Measurements from ENCODE around the gene BAHCC1.
A peak's percentile ranks its signal among the peaks of the same experiment; 100 is the strongest.

BAHCC1 gene

GRCh38 chr17:81466564-81467472 is 71.6 kb downstream of the BAHCC1 start:
- no peak for DNase-seq
- CTCF ChIA-PET: no interaction called here
- no peak overlapping the region for H3K4me3 ChIP-seq (ENCODE audit: control insufficient read depth in 1 of 7, extremely low read depth in 1 of 7, insufficient read depth in 4 of 7, low read depth in 2 of 7, low read length in 6 of 7)
- no peak overlapping the region for H3K27ac ChIP-seq (ENCODE audit: insufficient read depth in 1 of 2, low read depth in 1 of 2, low read length in 2 of 2, poor library complexity in 1 of 2, severe bottlenecking in 2 of 2)
- peaks cover 0 to 62% (median 23%) of the 10 kb centered on the region in 4 experiments for H3K36me3 ChIP-seq (ENCODE audit: control insufficient read depth in 4 of 4, insufficient read depth in 4 of 4, low read length in 3 of 4)
- peaks cover 0 to 16% (median 3%) of the 10 kb centered on the region in 4 experiments for H3K4me1 ChIP-seq (ENCODE audit: control extremely low read depth in 1 of 4, control insufficient read depth in 4 of 4, insufficient read depth in 4 of 4, low read length in 3 of 4)
- no peaks in the 10 kb centered on the region for H3K27me3 ChIP-seq (replicated peaks in 2 of 5; ENCODE audit: control insufficient read depth in 4 of 5, insufficient read depth in 5 of 5, low read length in 4 of 5)
- 97% methylated on average over 26 of the region's 33 CpGs for WGBS (ENCODE audit: insufficient coverage)
- POLR2A ChIA-PET: no interaction called here
- H3K9me3 ChIP-seq (ENCODE audit: control extremely low read depth in 1 of 5, control insufficient read depth in 4 of 5, insufficient read depth in 2 of 5, low read depth in 1 of 5, low read length in 4 of 5): no peaks in the 10 kb centered on the region

GRCh38 chr17:81468111-81468769 is 73.0 kb downstream of the BAHCC1 start:
- H3K9me3 ChIP-seq (ENCODE audit: control extremely low read depth in 1 of 5, control insufficient read depth in 4 of 5, insufficient read depth in 2 of 5, low read depth in 1 of 5, low read length in 4 of 5): no peaks in the 10 kb centered on the region
- ChIA-PET POLR2A (no interaction called here), CTCF (interaction anchor here (1.0 kb wide), 1 partner anchor 59 kb away, joined by 3 read pairs; no protein-coding TSS in a partner anchor)
- WGBS (ENCODE audit: insufficient coverage): 95% methylated on average over 15 of the region's 18 CpGs
- peaks cover 0 to 48% (median 16%) of the 10 kb centered on the region in 4 experiments for H3K36me3 ChIP-seq (ENCODE audit: control insufficient read depth in 4 of 4, insufficient read depth in 4 of 4, low read length in 3 of 4)
- no peak overlapping the region for H3K4me3 ChIP-seq (ENCODE audit: control insufficient read depth in 1 of 7, extremely low read depth in 1 of 7, insufficient read depth in 4 of 7, low read depth in 2 of 7, low read length in 6 of 7)
- peaks cover 0 to 17% (median 3%) of the 10 kb centered on the region in 4 experiments for H3K4me1 ChIP-seq (ENCODE audit: control extremely low read depth in 1 of 4, control insufficient read depth in 4 of 4, insufficient read depth in 4 of 4, low read length in 3 of 4)
- no peak overlapping the region for H3K27ac ChIP-seq (ENCODE audit: insufficient read depth in 1 of 2, low read depth in 1 of 2, low read length in 2 of 2, poor library complexity in 1 of 2, severe bottlenecking in 2 of 2)
- no peaks in the 10 kb centered on the region for H3K27me3 ChIP-seq (replicated peaks in 2 of 5; ENCODE audit: control insufficient read depth in 4 of 5, insufficient read depth in 5 of 5, low read length in 4 of 5)
- no peak for DNase-seq

GRCh38 chr17:81468770-81469121 is 73.5 kb downstream of the BAHCC1 start:
- 91% methylated on average over 11 of the region's 18 CpGs for WGBS (ENCODE audit: insufficient coverage)
- H3K4me3 ChIP-seq (ENCODE audit: control insufficient read depth in 1 of 7, extremely low read depth in 1 of 7, insufficient read depth in 4 of 7, low read depth in 2 of 7, low read length in 6 of 7): no peak overlapping the region
- H3K9me3 ChIP-seq (ENCODE audit: control extremely low read depth in 1 of 5, control insufficient read depth in 4 of 5, insufficient read depth in 2 of 5, low read depth in 1 of 5, low read length in 4 of 5): no peaks in the 10 kb centered on the region
- no peak overlapping the region for H3K27ac ChIP-seq (ENCODE audit: insufficient read depth in 1 of 2, low read depth in 1 of 2, low read length in 2 of 2, poor library complexity in 1 of 2, severe bottlenecking in 2 of 2)
- peaks cover 0 to 17% (median 3%) of the 10 kb centered on the region in 4 experiments for H3K4me1 ChIP-seq (ENCODE audit: control extremely low read depth in 1 of 4, control insufficient read depth in 4 of 4, insufficient read depth in 4 of 4, low read length in 3 of 4)
- POLR2A ChIA-PET: no interaction called here
- CTCF ChIA-PET: interaction anchor here (1.0 kb wide), 1 partner anchor 60 kb away, joined by 3 read pairs; no protein-coding TSS in a partner anchor
- no peak for DNase-seq
- no peaks in the 10 kb centered on the region for H3K27me3 ChIP-seq (replicated peaks in 2 of 5; ENCODE audit: control insufficient read depth in 4 of 5, insufficient read depth in 5 of 5, low read length in 4 of 5)
- peaks cover 0 to 42% (median 12%) of the 10 kb centered on the region in 4 experiments for H3K36me3 ChIP-seq (ENCODE audit: control insufficient read depth in 4 of 4, insufficient read depth in 4 of 4, low read length in 3 of 4)

DNA sequence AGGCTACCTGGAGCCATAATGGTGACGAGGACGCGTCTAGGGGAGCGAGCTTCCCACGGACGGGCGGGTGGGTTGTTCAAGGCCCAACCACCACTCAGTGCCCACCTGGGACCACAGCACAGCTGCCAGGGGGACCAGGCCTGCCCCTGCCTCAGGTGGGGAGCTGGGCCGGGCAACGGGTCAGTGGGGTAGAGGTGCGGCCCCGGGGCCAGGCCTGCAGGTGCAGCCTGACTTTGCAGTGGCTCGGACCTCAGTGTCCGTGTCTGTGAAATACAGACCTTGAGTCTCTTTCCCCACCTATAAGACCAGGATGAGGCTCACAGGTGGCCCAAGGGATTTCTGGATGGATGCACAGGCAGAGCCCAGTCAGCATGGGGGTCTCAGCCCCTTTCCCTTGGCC is 74.0 kb downstream of the BAHCC1 start:
- CTCF ChIA-PET: interaction anchor here (1.0 kb wide), 1 partner anchor 60 kb away, joined by 3 read pairs; no protein-coding TSS in a partner anchor
- Histone ChIP-seq H3K27me3 (replicated peaks in 2 of 5; ENCODE audit: control insufficient read depth in 4 of 5, insufficient read depth in 5 of 5, low read length in 4 of 5) (no peaks in the 10 kb centered on the region), H3K4me1 (ENCODE audit: control extremely low read depth in 1 of 4, control insufficient read depth in 4 of 4, insufficient read depth in 4 of 4, low read length in 3 of 4) (peaks cover 0 to 17% (median 3%) of the 10 kb centered on the region in 4 experiments), H3K4me3 (ENCODE audit: control insufficient read depth in 1 of 7, extremely low read depth in 1 of 7, insufficient read depth in 4 of 7, low read depth in 2 of 7, low read length in 6 of 7) (no peak overlapping the region), H3K36me3 (ENCODE audit: control insufficient read depth in 4 of 4, insufficient read depth in 4 of 4, low read length in 3 of 4) (peaks cover 0 to 37% (median 8%) of the 10 kb centered on the region in 4 experiments), H3K9me3 (ENCODE audit: control extremely low read depth in 1 of 5, control insufficient read depth in 4 of 5, insufficient read depth in 2 of 5, low read depth in 1 of 5, low read length in 4 of 5) (no peaks in the 10 kb centered on the region), H3K27ac (ENCODE audit: insufficient read depth in 1 of 2, low read depth in 1 of 2, low read length in 2 of 2, poor library complexity in 1 of 2, severe bottlenecking in 2 of 2) (no peak overlapping the region)
- POLR2A ChIA-PET: no interaction called here
- WGBS (ENCODE audit: insufficient coverage): 96% methylated on average over 9 of the region's 13 CpGs
- no peak for DNase-seq

DNA sequence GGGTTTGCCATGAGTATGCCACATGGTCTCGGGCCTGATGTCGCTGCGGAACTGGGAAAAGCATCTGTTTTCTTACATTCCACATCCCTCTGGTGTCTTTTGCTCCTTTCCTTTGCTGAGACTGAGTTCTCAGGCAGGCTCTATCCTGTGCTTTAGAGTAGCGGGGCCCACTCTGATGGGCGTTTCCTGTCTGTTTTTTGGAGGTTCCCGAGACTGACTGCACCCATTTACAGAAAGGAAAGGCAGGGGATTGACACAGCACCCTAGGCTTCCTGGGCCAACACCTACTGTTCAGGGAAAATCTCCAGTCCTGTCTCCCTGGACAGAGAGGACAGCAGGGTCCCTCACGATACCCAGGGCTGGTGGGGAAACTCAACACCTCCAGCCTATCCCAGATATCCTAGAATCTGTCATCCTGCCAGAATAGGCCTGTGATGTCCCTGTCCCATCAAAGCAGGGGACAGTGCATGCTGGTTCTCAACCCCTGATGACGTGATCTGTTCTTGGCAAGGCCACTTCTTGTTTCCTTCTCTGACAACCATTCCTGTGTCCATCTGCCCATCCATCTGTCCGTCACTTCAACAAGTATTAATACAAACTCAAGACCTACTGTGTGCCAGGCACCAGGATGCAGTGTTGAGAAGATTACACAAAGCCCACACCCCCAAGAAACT is 75.2 kb downstream of the BAHCC1 start:
- Histone ChIP-seq H3K27me3 (replicated peaks in 2 of 5; ENCODE audit: control insufficient read depth in 4 of 5, insufficient read depth in 5 of 5, low read length in 4 of 5) (no peaks in the 10 kb centered on the region), H3K27ac (ENCODE audit: insufficient read depth in 1 of 2, low read depth in 1 of 2, low read length in 2 of 2, poor library complexity in 1 of 2, severe bottlenecking in 2 of 2) (no peak overlapping the region), H3K4me1 (ENCODE audit: control extremely low read depth in 1 of 4, control insufficient read depth in 4 of 4, insufficient read depth in 4 of 4, low read length in 3 of 4) (peaks cover 0 to 17% (median 3%) of the 10 kb centered on the region in 4 experiments), H3K4me3 (ENCODE audit: control insufficient read depth in 1 of 7, extremely low read depth in 1 of 7, insufficient read depth in 4 of 7, low read depth in 2 of 7, low read length in 6 of 7) (no peak overlapping the region), H3K9me3 (ENCODE audit: control extremely low read depth in 1 of 5, control insufficient read depth in 4 of 5, insufficient read depth in 2 of 5, low read depth in 1 of 5, low read length in 4 of 5) (no peaks in the 10 kb centered on the region), H3K36me3 (ENCODE audit: control insufficient read depth in 4 of 4, insufficient read depth in 4 of 4, low read length in 3 of 4) (peaks cover 0 to 27% (median 4%) of the 10 kb centered on the region in 4 experiments)
- ChIA-PET CTCF (no interaction called here), POLR2A (no interaction called here)
- 82% methylated on average over 9 of the region's 9 CpGs for WGBS (ENCODE audit: insufficient coverage)
- DNase-seq: no peak

- H3K27ac ChIP-seq (ENCODE audit: insufficient read depth in 1 of 2, low read depth in 1 of 2, low read length in 2 of 2, poor library complexity in 1 of 2, severe bottlenecking in 2 of 2): peak overlapping the region in 1 of 2 experiments; percentile 7
- H3K4me3 ChIP-seq (ENCODE audit: control insufficient read depth in 1 of 7, extremely low read depth in 1 of 7, insufficient read depth in 4 of 7, low read depth in 2 of 7, low read length in 6 of 7): no peak overlapping the region
- H3K27me3 ChIP-seq (replicated peaks in 2 of 5; ENCODE audit: control insufficient read depth in 4 of 5, insufficient read depth in 5 of 5, low read length in 4 of 5): no peaks in the 10 kb centered on the region
- peaks cover 0 to 21% (median 4%) of the 10 kb centered on the region in 4 experiments for H3K36me3 ChIP-seq (ENCODE audit: control insufficient read depth in 4 of 4, insufficient read depth in 4 of 4, low read length in 3 of 4)
- no peaks in the 10 kb centered on the region for H3K9me3 ChIP-seq (ENCODE audit: control extremely low read depth in 1 of 5, control insufficient read depth in 4 of 5, insufficient read depth in 2 of 5, low read depth in 1 of 5, low read length in 4 of 5)
- POLR2A ChIA-PET: no interaction called here
- 87% methylated on average over 11 of the region's 14 CpGs for WGBS (ENCODE audit: insufficient coverage)
- DNase-seq: no peak
- H3K4me1 ChIP-seq (ENCODE audit: control extremely low read depth in 1 of 4, control insufficient read depth in 4 of 4, insufficient read depth in 4 of 4, low read length in 3 of 4): peaks cover 0 to 17% (median 3%) of the 10 kb centered on the region in 4 experiments
- CTCF ChIA-PET: interaction anchor here (1.0 to 1.3 kb wide), 2 partner anchors 13 to 66 kb away, joined by 3 to 4 read pairs; no protein-coding TSS in a partner anchor
Observed at GRCh38 chr17:81470944-81471817, 75.9 kb downstream of the BAHCC1 start.

Measured in common myeloid progenitor, CD34-positive (primary cell).